ENCODE measurements around the gene HMCN1.

The HMCN1 gene

DNA sequence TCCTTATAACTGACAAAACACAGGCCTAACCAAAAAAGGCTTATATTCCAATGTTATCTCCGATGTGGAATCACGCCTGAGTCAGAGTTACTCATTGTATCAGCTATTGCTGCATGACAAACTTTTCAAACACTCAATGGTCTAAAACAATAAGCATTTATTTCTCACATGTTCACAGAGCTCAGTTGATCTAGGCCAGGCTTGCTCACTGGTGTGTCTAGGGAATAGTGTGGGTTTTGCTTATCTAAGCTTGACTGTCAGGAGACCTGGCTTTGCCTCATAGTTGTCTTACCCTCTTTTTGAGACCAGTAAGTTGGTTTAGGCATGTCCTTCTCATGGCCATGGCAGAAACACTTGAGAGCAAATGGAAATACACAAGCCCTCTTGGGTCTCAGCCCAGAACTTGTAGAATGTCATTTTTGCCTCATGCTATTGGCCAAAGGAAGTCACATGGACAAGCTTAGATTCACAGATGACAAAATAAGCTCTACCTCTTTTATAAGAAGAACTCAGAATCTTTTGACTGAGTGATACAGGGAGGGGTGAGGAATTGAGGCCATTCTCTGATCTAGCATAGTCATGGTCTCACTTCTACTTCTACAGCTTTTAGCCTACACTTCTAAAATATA, 130.8 kb downstream of the HMCN1 start:
- no peak overlapping the region for H3K4me2 ChIP-seq (ENCODE audit: low read length)
- H3K79me2 ChIP-seq (ENCODE audit: control insufficient read depth, insufficient read depth, low read length, poor library complexity), result no peaks in the 10 kb centered on the region
- H3K18ac ChIP-seq (ENCODE audit: low read length), result no peak overlapping the region
- no peaks in the 10 kb centered on the region for H3K36me3 ChIP-seq (ENCODE audit: control insufficient read depth in 1 of 2, insufficient read depth in 2 of 2, low read length in 2 of 2)
- no peaks in the 10 kb centered on the region for H3K79me1 ChIP-seq (ENCODE audit: low read length)
- DNase-seq, result peak; percentile 1 to 31
- no peak overlapping the region for H2BK12ac ChIP-seq (ENCODE audit: low read length)
- H3K4ac ChIP-seq (ENCODE audit: low read depth, low read length), result no peak overlapping the region
- no peaks in the 10 kb centered on the region for H3K27me3 ChIP-seq (ENCODE audit: insufficient read depth, low read length)
- no peaks in the 10 kb centered on the region for H3K9me3 ChIP-seq (ENCODE audit: insufficient read depth, low read depth, low read length)
- H3K14ac ChIP-seq (ENCODE audit: low read length), result no peak overlapping the region
- H3K23ac ChIP-seq (ENCODE audit: low read length), result no peak overlapping the region
- no peak overlapping the region for H4K8ac ChIP-seq (ENCODE audit: low read depth, low read length)
- H2BK5ac ChIP-seq (ENCODE audit: low read depth, low read length, poor library complexity), result no peak overlapping the region
- no peaks in the 10 kb centered on the region for H3K4me1 ChIP-seq (ENCODE audit: control insufficient read depth in 1 of 2, insufficient read depth in 2 of 2, low read length in 2 of 2)
- no peak overlapping the region for H2BK120ac ChIP-seq (ENCODE audit: insufficient read depth, low read length, poor library complexity)
- no peak overlapping the region for H4K91ac ChIP-seq (ENCODE audit: low read depth, low read length)
- no peak overlapping the region for H3K9ac ChIP-seq (ENCODE audit: low read length)
- H2AK5ac ChIP-seq (ENCODE audit: low read length), result no peak overlapping the region
- H3K27ac ChIP-seq (ENCODE audit: low read depth, low read length), result no peak overlapping the region
- H2AFZ ChIP-seq (ENCODE audit: insufficient read depth, low read length, poor library complexity), result no peak overlapping the region
- WGBS (ENCODE audit: extremely low coverage, insufficient coverage, insufficient read length), result no CpG with 5 or more reads among the region's 2 CpGs
- no peak overlapping the region for H3K4me3 ChIP-seq (ENCODE audit: low read depth, low read length)
- H4K12ac ChIP-seq (ENCODE audit: low read depth, low read length), result no peak overlapping the region

DNA sequence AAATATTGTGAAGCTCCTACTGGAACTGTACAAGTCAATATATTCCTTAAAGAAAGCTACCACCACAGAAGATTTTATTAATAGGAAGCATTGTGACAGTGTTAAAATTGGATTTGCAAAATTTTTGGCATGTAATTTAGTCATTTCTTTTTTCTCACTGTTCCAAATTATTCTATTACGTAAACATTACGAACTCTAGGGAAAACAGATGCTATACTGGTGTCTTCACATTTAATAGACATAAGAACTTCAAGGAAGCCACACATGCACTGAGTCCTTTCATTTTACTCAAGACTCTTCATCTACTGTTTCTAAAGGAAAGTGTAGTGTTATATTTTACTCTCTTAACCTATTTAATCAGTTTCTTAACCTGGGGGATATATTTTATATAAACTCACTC, 135.4 kb downstream of the HMCN1 start:
- no peak overlapping the region for H2BK5ac ChIP-seq (ENCODE audit: low read depth, low read length, poor library complexity)
- no peak overlapping the region for H2BK12ac ChIP-seq (ENCODE audit: low read length)
- no peaks in the 10 kb centered on the region for H3K36me3 ChIP-seq (ENCODE audit: control insufficient read depth in 1 of 2, insufficient read depth in 2 of 2, low read length in 2 of 2)
- H3K9me3 ChIP-seq (ENCODE audit: insufficient read depth, low read depth, low read length), result no peaks in the 10 kb centered on the region
- no peak overlapping the region for H3K18ac ChIP-seq (ENCODE audit: low read length)
- H3K4me1 ChIP-seq (ENCODE audit: control insufficient read depth in 1 of 2, insufficient read depth in 2 of 2, low read length in 2 of 2), result no peaks in the 10 kb centered on the region
- no peak overlapping the region for H3K14ac ChIP-seq (ENCODE audit: low read length)
- no peak overlapping the region for H3K4me3 ChIP-seq (ENCODE audit: low read depth, low read length)
- H3K4ac ChIP-seq (ENCODE audit: low read depth, low read length), result no peak overlapping the region
- no peak overlapping the region for H2AK5ac ChIP-seq (ENCODE audit: low read length)
- H3K23ac ChIP-seq (ENCODE audit: low read length), result no peak overlapping the region
- H3K79me2 ChIP-seq (ENCODE audit: control insufficient read depth, insufficient read depth, low read length, poor library complexity), result no peaks in the 10 kb centered on the region
- WGBS (ENCODE audit: extremely low coverage, insufficient coverage, insufficient read length), result no CpG with 5 or more reads among the region's 2 CpGs
- H3K4me2 ChIP-seq (ENCODE audit: low read length), result no peak overlapping the region
- H4K8ac ChIP-seq (ENCODE audit: low read depth, low read length), result no peak overlapping the region
- DNase-seq, result no peak
- H3K27me3 ChIP-seq (ENCODE audit: insufficient read depth, low read length), result no peaks in the 10 kb centered on the region
- H4K12ac ChIP-seq (ENCODE audit: low read depth, low read length), result no peak overlapping the region
- H4K91ac ChIP-seq (ENCODE audit: low read depth, low read length), result no peak overlapping the region
- H2BK120ac ChIP-seq (ENCODE audit: insufficient read depth, low read length, poor library complexity), result no peak overlapping the region
- H2AFZ ChIP-seq (ENCODE audit: insufficient read depth, low read length, poor library complexity), result no peak overlapping the region
- no peak overlapping the region for H3K9ac ChIP-seq (ENCODE audit: low read length)
- H3K79me1 ChIP-seq (ENCODE audit: low read length), result no peaks in the 10 kb centered on the region
- H3K27ac ChIP-seq (ENCODE audit: low read depth, low read length), result no peak overlapping the region

DNA sequence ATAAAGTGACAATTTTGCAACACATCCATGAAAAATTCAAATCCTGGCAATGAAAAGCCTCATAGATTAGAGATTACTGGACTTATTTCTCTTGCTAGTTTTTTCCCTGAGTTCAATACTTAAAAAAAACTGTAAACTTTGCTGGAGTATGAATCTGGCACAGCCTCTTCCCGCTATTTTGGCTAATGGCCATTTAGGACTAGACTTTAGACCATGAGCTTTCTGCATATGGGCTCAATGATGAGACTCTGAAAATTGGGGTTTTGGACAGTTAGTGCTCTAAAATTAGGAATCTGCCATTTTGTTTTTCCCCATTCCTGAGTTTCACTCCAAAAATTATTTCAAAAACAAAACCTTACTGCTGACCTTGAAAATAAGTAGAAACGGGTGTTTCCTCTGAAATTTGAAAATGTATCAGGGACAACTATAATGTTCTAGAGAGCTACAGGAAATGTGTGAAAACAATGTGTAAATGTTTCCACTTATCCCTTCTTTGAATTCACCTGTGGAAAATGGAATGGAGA, 137.5 kb downstream of the HMCN1 start:
- no peaks in the 10 kb centered on the region for H3K4me1 ChIP-seq (ENCODE audit: control insufficient read depth in 1 of 2, insufficient read depth in 2 of 2, low read length in 2 of 2)
- no peak overlapping the region for H4K12ac ChIP-seq (ENCODE audit: low read depth, low read length)
- no peaks in the 10 kb centered on the region for H3K9me3 ChIP-seq (ENCODE audit: insufficient read depth, low read depth, low read length)
- DNase-seq, result no peak
- no peak overlapping the region for H2BK5ac ChIP-seq (ENCODE audit: low read depth, low read length, poor library complexity)
- H2BK120ac ChIP-seq (ENCODE audit: insufficient read depth, low read length, poor library complexity), result no peak overlapping the region
- H3K4ac ChIP-seq (ENCODE audit: low read depth, low read length), result no peak overlapping the region
- H3K27me3 ChIP-seq (ENCODE audit: insufficient read depth, low read length), result no peaks in the 10 kb centered on the region
- no peak overlapping the region for H3K9ac ChIP-seq (ENCODE audit: low read length)
- H2BK12ac ChIP-seq (ENCODE audit: low read length), result no peak overlapping the region
- WGBS (ENCODE audit: extremely low coverage, insufficient coverage, insufficient read length), result no CpG with 5 or more reads among the region's 2 CpGs
- no peak overlapping the region for H3K4me2 ChIP-seq (ENCODE audit: low read length)
- H4K91ac ChIP-seq (ENCODE audit: low read depth, low read length), result no peak overlapping the region
- no peak overlapping the region for H3K14ac ChIP-seq (ENCODE audit: low read length)
- H2AK5ac ChIP-seq (ENCODE audit: low read length), result no peak overlapping the region
- no peak overlapping the region for H3K18ac ChIP-seq (ENCODE audit: low read length)
- H3K36me3 ChIP-seq (ENCODE audit: control insufficient read depth in 1 of 2, insufficient read depth in 2 of 2, low read length in 2 of 2), result no peaks in the 10 kb centered on the region
- no peaks in the 10 kb centered on the region for H3K79me1 ChIP-seq (ENCODE audit: low read length)
- H3K27ac ChIP-seq (ENCODE audit: low read depth, low read length), result peak overlapping the region; percentile 17
- no peak overlapping the region for H4K8ac ChIP-seq (ENCODE audit: low read depth, low read length)
- no peak overlapping the region for H3K4me3 ChIP-seq (ENCODE audit: low read depth, low read length)
- no peak overlapping the region for H2AFZ ChIP-seq (ENCODE audit: insufficient read depth, low read length, poor library complexity)
- no peaks in the 10 kb centered on the region for H3K79me2 ChIP-seq (ENCODE audit: control insufficient read depth, insufficient read depth, low read length, poor library complexity)
- H3K23ac ChIP-seq (ENCODE audit: low read length), result no peak overlapping the region

DNA sequence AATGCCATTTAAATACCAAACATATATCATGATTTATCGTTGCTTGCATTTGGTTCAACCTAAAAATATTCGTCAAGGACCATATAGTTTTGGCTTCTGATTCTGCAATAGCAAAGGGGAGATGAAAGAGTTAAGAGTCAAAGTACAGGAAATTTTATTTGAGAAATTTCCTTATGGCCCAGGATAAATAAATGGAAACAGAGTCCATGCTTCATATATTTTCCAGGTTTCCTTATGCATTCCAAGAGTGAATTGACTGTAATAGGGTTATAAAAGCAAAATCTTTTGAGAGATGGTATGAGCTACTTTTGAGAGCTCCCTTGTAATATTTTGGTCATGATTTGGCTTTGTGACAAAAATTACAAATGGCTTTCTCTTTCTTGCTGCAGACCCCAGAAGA, 140.1 kb downstream of the HMCN1 start:
- Histone ChIP-seq H3K27me3 (ENCODE audit: insufficient read depth, low read length) (no peaks in the 10 kb centered on the region), H3K79me1 (ENCODE audit: low read length) (no peaks in the 10 kb centered on the region), H4K91ac (ENCODE audit: low read depth, low read length) (no peak overlapping the region), H3K36me3 (ENCODE audit: control insufficient read depth in 1 of 2, insufficient read depth in 2 of 2, low read length in 2 of 2) (no peaks in the 10 kb centered on the region), H3K4me1 (ENCODE audit: control insufficient read depth in 1 of 2, insufficient read depth in 2 of 2, low read length in 2 of 2) (no peaks in the 10 kb centered on the region), H3K4me2 (ENCODE audit: low read length) (no peak overlapping the region), H3K23ac (ENCODE audit: low read length) (no peak overlapping the region), H4K12ac (ENCODE audit: low read depth, low read length) (no peak overlapping the region), H2AK5ac (ENCODE audit: low read length) (no peak overlapping the region), H3K4ac (ENCODE audit: low read depth, low read length) (no peak overlapping the region), H2BK12ac (ENCODE audit: low read length) (no peak overlapping the region), H3K14ac (ENCODE audit: low read length) (no peak overlapping the region), H3K27ac (ENCODE audit: low read depth, low read length) (no peak overlapping the region), H2AFZ (ENCODE audit: insufficient read depth, low read length, poor library complexity) (no peak overlapping the region), H3K4me3 (ENCODE audit: low read depth, low read length) (no peak overlapping the region), H3K79me2 (ENCODE audit: control insufficient read depth, insufficient read depth, low read length, poor library complexity) (no peaks in the 10 kb centered on the region), H3K18ac (ENCODE audit: low read length) (no peak overlapping the region), H2BK5ac (ENCODE audit: low read depth, low read length, poor library complexity) (no peak overlapping the region), H3K9me3 (ENCODE audit: insufficient read depth, low read depth, low read length) (no peaks in the 10 kb centered on the region), H2BK120ac (ENCODE audit: insufficient read depth, low read length, poor library complexity) (no peak overlapping the region), H3K9ac (ENCODE audit: low read length) (no peak overlapping the region), H4K8ac (ENCODE audit: low read depth, low read length) (no peak overlapping the region)
- no CpG with 5 or more reads among the region's 2 CpGs for WGBS (ENCODE audit: extremely low coverage, insufficient coverage, insufficient read length)
- DNase-seq, result no peak

Measured in trophoblast cell (in vitro differentiated cells and primary cell).